ENCODE results near the gene NECTIN4.

Gene NECTIN4

GRCh38 chr1:161111527-161111926 is 22.2 kb upstream of the NECTIN4 start:
- no peak for DNase-seq (ENCODE audit: low spot score)

GRCh38 chr1:161111117-161111516 is 21.8 kb upstream of the NECTIN4 start:
- DNase-seq (ENCODE audit: low spot score), result no peak

GRCh38 chr1:161106431-161106830 is 17.1 kb upstream of the NECTIN4 start:
- no peak for DNase-seq (ENCODE audit: low spot score)

- DNase-seq (ENCODE audit: low spot score), result no peak
Measured at GRCh38 chr1:161100556-161100955, 11.2 kb upstream of the NECTIN4 start.

- DNase-seq (ENCODE audit: low spot score), result no peak
Measured at GRCh38 chr1:161099090-161099802, 9.9 kb upstream of the NECTIN4 start.

GRCh38 chr1:161098210-161099068 is 9.1 kb upstream of the NECTIN4 start, which contains the start of gene KLHDC9:
Gene KLHDC9, plus strand, starts transcription at chr1:161098361. Its CDS starts 175 bp downstream, at chr1:161098536.
- peak; percentile 85 for DNase-seq (ENCODE audit: low spot score)

- peak; percentile 75 for DNase-seq (ENCODE audit: low spot score)
Measured at GRCh38 chr1:161096530-161096929, 7.2 kb upstream of the NECTIN4 start.

GRCh38 chr1:161096015-161096414 is 6.7 kb upstream of the NECTIN4 start:
- no peak for DNase-seq (ENCODE audit: low spot score)

GRCh38 chr1:161095230-161095629 is 5.9 kb upstream of the NECTIN4 start:
- no peak for DNase-seq (ENCODE audit: low spot score)

GRCh38 chr1:161094481-161094880 is 5.1 kb upstream of the NECTIN4 start:
- no peak for DNase-seq (ENCODE audit: low spot score)

GRCh38 chr1:161092621-161093028 is 3.3 kb upstream of the NECTIN4 start:
- no peak for DNase-seq (ENCODE audit: low spot score)

GRCh38 chr1:161091796-161092507 is 2.6 kb upstream of the NECTIN4 start:
- DNase-seq (ENCODE audit: low spot score), result no peak

- no peak for DNase-seq (ENCODE audit: low spot score)
Measured at GRCh38 chr1:161091093-161091492, 1.7 kb upstream of the NECTIN4 start.

- no peak for DNase-seq (ENCODE audit: low spot score)
Measured at GRCh38 chr1:161090617-161091016, 1.3 kb upstream of the NECTIN4 start.

- DNase-seq (ENCODE audit: low spot score), result no peak
Measured at GRCh38 chr1:161089938-161090337, 580 bp upstream of the NECTIN4 start.

GRCh38 chr1:161088587-161089110 is 709 bp downstream of the NECTIN4 start:
- peak; percentile 67 for DNase-seq (ENCODE audit: low spot score)

- DNase-seq (ENCODE audit: low spot score), result no peak
Measured at GRCh38 chr1:161086457-161086856, 2.9 kb downstream of the NECTIN4 start.

GRCh38 chr1:161085165-161085564 is 4.2 kb downstream of the NECTIN4 start:
- no peak for DNase-seq (ENCODE audit: low spot score)

GRCh38 chr1:161084597-161084988 is 4.8 kb downstream of the NECTIN4 start:
- DNase-seq (ENCODE audit: low spot score), result no peak

- DNase-seq (ENCODE audit: low spot score), result no peak
Measured at GRCh38 chr1:161083748-161084596, 5.4 kb downstream of the NECTIN4 start.

- DNase-seq (ENCODE audit: low spot score), result peak; percentile 96
Measured at GRCh38 chr1:161082996-161083747, 6.2 kb downstream of the NECTIN4 start.
